GM12872 (cell line): ENCODE measurements around the gene ABHD17A.

Experiments
- CTCF ChIP-seq: IDR thresholded peaks from 3 replicates; pipeline ENCODE4 v1.5.1; 2011; ENCODE audit warnings: low read depth, mild to moderate bottlenecking, low read length, moderate library complexity; ENCODE audit not compliant: insufficient read depth

ABHD17A gene

DNA sequence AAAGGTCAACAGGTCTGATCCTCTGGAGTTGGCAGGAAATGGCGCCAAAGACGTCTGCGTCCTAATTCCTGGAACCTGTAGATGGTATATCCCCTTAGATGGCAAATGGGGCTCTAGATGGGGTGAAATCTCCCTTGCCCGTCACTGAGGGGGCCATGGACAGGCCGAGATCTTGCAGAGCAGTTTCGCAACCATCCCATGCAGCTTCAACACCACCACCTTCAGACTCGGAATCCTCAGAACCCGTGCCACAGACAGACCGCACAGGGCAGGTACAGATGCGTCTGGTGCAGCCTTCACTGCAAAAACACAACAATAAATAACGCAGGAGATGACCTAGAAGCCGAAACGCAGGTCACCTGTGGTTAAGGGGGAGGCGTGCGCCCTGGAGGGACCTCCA is 54.7 kb downstream of the ABHD17A start:
- TF ChIP-seq CTCF = no peak

DNA sequence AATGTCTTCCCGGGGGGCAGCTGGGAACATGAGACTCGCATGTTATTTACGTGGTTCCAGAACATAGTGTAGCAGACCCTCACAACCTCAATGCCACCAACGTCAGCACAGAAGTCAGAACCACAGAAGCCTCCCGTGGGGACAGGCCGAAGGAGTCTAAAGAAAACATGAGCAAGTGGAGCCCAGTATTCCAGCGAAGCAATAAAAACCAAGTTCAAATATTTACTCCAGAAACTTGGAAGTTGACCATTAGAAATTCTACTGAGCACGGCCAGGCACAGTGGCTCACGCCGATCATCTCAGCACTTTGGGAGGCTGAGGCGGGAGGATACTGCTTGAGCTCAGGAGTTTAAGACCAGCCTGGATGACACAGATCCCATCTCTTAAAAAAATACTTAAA is 55.3 kb downstream of the ABHD17A start:
- TF ChIP-seq CTCF = no peak

DNA sequence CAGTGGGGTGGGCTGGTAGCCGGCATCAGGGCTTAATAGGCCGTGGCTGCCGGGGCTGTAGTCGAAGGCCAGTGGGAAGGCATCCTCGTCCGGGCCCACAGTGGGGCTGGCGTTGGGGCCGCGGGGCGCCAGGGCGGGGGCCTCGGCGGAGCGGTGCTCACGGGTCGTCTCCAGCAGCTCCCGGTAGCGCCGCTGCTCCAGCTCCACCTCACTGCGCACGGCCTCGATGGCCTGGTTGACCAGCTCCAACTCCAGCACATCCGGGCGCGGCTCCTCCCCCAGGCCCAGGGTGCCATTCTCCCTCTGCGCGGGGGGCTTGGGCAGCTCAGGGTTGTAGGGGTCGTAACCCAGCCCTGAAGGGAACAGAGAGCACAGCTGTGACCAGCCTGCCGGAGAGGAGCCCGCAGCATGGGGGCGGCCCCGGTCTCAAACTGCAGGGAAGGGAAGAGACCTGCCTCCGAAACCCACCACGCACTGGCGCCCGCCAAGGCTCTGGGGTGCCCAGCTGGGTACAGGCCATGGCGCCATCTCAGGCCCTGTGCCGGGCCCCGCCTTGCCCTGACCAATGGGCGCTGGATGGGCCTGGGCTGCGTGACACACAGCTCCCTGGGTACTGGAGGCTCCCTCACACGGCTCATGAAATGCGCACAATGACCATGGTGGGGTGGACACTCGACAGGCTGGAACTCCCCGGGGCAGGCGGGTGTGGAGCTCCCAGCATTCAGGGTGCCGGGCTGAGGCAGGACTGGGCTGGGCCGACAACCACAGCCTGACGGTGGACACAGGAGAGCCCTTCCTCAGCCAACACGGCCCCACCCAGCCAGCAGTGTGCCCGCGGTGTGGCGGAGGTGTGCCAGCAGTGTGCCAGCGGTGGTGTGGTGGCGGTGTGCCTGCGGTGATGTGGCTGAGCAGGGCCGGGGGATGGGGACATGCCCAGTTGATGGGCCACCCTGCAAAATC is 56.7 kb downstream of the ABHD17A start:
- no peak for TF ChIP-seq CTCF

DNA sequence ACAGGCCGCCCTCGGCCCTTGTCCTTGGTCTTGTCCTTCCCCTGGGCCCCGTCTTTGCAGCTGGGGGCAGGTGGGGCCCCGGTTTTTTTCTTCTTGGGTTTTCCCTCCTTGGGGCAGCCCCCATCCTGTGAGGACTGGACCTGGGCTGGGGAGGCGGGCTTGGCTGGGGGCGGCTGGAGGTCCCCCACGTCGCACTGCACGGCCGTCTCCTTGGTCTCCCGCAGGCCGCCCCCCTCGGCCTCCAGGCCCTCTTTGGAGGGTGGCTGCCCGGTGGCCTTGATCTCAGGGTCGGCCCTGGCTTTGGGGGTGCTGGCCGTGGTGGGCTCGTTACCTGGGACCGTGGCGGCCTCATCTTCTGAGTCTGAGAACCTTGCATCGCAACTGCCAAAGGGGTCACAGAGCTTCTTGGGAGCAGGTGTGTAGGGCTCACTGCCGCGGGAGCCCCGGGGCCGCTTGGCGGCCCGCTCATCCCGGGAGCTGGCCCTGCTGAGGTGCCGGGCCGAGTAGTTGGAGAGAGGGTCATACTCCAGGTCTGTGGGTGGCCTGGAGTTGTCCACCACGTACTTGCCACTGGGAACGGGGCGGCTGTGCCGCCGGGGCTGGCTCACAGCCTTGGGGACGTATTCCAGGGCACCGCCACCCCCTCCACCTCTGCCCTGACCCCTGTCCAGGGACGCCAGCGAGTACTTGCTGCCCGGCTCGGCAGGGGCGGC is 57.6 kb downstream of the ABHD17A start:
- no peak for TF ChIP-seq CTCF
